Eye (tissue), 1 donor: ENCODE results near the gene GPR55.
A peak's percentile ranks its signal among the peaks of the same experiment; 100 is the strongest.

Experiments
- DNase-seq: peaks from one replicate; pipeline ENCODE4 v3.0.0-alpha.2; 2015

GPR55 gene

DNA sequence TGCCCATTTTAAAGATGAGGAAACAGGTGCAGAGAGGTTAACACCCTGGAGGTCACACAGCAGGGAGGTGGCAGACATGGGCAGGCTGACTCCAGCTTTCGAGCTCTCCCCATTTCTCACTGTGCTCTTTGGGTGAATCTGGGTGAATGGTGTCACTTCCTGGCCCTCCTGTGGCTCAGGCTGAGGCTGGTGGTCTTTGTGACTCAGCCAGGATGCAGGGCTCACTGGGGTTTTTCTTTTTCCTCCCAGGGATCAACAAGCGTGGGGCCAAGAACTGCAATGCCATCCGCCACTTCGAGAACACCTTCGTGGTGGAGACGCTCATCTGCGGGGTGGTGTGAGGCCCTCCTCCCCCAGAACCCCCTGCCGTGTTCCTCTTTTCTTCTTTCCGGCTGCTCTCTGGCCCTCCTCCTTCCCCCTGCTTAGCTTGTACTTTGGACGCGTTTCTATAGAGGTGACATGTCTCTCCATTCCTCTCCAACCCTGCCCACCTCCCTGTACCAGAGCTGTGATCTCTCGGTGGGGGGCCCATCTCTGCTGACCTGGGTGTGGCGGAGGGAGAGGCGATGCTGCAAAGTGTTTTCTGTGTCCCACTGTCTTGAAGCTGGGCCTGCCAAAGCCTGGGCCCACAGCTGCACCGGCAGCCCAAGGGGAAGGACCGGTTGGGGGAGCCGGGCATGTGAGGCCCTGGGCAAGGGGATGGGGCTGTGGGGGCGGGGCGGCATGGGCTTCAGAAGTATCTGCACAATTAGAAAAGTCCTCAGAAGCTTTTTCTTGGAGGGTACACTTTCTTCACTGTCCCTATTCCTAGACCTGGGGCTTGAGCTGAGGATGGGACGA, 47.1 kb downstream of the GPR55 start:
- no peak for DNase-seq

DNA sequence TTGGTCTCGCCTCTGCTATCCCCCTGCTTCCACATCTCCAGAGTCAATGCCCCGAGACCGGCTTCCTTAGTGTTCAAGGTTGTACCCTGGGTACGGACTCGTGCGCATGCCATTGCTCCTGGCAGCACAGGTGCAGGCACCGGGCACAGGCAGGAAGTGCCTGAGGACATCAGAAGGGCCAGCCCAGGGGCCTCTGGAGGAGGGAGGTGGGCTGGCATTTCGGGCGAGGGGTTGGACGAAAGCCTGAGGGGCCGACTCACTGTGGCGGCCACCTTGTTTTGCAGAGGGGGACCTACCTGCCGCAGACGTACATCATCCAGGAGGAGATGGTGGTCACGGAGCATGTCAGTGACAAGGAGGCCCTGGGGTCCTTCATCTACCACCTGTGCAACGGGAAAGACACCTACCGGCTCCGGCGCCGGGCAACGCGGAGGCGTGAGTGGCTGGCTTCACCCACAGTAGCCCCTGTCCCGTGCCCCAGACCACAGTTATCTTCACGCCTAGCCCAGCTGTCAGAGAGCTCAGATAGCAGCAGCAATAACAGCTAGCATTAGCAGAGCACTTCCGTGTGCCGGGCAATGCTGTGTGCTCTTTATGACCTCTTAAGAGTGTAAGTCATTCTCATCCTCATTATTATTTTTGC, 47.8 kb downstream of the GPR55 start:
- DNase-seq, result no peak

DNA sequence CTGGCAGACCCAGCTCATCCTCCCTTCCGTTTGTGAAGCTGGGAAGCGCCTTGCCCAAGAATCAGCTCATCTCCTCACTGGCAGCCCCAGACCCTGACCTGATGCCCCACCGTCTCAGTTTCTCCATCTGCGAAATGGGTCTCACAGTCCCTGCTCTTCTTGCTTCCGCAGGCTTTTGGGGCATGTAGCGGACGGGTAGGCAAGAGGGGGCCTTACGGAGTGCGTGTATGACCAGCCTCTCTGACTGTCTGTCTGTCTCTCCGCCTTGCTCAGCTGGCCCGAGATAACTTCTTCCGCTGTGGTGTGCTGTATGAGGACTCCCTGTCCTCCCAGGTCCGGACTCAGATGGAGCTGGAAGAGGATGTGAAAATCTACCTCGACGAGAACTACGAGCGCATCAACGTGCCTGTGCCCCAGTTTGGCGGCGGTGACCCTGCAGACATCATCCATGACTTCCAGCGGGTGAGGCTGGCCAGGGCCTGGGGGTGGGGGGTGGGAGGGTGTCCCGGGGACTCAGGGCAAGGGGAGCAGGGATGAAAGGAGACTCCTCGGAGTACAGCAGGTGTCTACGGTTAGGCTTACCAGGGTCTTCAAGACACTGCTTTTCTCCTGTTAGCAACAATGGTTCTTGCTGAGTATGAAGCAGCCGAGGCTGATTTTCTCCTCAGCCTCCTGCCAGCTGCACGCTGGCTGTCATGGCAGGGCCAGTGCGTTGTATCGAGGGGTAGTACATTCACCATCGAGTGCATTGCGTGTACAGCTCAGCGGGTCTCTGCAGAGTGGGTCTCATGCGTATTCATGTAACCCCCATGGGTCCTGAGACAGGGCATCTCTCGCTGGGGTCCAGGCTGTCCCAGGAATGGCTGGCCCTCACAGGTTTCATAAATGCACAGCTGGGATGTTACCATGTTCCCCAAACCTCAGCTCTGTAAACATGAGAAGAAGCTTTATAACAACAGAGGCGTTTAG, 49.4 kb downstream of the GPR55 start:
- DNase-seq, result no peak

DNA sequence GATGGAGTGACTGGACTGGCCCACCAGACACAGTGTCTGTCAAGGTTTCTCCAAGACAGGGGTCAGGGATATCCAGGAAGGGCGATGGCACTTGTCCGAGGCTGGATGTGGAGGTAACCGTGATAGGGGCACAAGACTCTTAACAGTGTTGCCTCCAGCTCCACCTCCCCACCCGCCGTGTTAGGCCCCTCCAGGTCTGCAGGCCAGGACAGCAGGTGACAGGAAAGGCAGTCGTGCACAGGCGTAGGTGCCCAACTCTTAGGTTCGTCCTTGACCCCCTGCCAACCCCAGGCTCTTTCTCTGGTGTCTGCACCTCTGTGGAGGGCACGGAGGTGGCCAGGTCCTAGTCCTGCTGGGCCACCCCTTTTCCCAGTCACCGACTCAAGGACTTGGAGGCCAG, 50.2 kb downstream of the GPR55 start:
- no peak for DNase-seq

DNA sequence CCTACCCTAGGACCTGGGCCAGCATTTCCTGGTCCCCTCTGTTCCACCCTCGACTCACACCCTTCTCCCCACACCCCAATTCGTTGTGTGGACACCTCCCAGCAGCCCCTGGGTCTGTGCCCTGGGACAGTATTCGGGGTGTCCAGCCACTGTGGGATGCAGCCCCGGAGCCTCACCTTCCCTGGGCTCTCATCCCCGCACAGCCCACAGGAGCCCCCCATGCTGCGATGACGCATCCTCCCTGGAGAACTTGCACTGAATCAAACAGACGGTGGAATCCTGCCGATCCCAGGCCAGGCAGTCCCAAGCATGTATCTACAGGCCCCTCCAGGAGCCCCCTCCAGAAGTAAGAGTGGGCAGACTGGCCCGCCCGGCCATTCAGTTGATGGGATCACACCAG, 50.6 kb downstream of the GPR55 start:
- no peak for DNase-seq

DNA sequence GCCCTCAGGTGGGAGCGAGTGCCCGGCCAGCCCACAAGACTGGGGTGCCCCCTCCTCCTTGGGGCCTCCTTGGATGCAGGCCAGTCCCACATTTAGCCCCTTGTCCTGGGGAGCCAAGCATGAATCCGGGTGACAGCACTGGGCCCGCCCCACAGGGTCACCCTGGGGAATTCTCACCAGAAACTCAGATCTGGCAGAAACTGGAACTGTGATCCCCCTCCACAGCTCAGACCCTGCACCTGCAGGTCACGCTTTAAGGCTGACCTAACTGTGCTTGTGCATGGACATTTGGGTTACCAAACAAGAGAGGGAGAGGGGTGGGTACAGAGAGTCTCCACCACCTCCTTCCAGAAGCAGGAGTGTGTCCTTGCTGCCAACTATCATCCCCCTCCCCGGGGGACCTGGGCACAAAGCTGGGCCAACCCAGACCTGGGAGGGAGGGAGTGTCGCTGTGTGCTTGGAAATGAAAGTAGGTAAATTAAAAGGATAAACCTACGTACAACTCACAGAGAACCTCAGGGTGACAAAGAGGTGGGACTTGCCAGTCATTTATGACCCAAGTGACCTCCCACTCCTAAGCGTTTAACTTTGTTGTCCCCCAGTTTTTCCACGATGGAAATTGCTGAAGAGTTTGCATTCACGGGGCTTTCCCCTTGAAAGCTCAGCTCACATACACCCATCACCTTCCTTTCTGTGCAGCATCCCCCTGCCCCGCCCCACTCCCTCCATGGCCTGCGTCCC, 51.2 kb downstream of the GPR55 start:
- DNase-seq, result no peak

DNA sequence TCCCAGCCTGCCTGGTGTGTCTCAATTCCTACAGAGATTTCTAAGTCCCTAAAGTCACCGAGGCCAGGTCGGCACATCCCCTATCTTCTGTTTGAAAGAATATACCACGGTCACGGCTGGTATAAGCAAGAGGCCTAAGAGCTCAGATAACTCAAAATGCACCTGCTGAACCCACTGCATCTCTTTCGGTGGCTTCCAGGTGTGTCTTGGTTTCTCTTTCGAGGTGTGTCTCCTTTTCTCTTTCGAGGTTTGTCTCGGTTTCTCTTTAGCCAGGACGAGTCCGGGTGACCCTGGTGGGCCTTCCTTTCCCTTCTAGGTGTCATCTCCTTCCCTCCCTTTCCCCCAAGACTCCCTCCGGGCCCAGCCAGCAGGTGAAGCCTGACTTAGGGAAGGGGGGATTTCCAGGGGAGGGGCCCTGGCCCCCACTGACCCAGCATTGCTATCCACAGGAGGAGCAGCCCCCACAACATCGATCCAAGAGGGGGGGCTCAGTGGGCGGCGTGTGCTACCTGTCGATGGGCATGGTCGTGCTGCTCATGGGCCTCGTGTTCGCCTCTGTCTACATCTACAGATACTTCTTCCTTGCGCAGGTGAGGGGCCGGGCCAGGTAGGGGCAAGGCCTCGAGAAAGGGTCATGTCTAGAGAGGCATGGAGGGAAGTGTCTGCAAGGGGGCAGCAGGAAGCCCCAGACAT, 51.9 kb downstream of the GPR55 start:
- DNase-seq, result no peak

DNA sequence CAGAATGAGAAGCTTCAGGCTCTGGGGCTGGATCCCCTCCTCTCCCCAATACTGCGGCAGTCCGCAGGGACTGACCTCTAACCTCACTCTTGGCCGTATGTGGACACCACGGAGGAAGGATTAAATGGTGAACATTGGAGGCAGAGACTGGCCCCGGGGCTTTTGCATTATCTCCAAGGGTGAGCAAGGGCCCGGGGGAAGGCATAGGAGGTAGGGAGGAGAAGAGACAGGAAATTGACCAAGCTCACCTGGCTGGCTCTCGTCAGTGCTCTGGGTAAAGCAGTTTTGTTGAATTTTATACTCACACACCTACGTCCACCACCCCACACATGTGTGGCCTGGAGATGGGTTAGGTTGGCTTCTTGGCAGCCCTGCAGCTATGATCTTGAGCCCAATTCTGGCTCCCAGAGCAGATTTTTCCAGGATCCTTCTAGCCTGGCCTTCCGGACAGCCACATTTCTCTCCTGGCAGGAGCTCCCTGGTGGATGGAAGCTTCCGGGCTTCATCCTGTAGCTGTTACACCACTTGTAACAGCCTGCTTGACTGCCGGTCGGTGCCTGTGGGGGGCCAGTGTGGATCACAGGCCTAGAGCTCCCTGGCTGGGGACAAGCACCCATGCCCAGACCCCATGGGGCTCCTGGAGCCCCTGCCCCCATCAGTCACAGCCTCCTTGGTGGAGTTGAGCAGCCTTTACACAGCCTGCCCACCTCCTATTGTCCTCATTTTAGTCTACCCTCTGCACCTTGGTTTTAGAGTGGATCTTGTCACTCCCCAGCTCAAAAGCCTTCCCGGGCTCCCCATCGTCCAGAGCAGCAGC, 52.7 kb downstream of the GPR55 start:
- DNase-seq, result no peak

DNA sequence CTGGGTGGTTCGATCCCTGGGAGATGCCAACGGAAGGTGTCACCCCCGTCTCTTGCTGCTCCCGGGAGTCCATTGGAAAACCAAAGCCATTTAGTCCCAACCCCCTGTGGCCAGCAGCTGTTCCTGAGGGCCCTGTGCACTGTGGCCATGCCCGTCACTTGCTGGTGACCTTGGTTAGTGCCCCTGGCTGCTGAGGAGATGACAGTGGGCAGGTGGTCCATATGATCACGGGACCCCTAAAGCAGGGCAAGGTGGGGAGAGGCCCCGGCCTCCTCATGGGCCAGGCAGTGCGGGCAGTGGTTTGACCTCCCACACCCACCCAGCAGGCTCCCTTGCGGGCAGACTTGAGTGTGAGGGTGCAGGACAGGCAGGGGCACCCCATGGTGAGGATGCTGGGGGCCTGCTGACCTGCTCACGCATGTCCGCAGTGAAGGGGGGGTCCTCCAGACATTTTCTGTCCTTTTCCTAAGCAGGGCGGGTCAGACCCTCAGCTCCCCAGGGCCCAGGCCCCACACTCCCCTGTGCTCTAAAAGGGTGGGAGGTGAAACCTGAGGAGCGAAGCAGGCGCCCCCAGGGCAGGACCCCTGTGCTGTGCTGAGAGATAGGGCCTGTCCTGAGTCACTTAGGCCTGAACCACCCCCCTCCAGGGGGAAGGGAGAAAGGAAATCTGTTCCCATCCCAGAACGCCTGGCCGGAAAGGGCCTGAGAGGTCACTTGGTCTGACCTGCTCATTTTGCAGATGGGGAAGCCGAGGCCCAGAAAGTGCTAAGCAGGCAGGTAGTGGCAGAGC, 53.5 kb downstream of the GPR55 start:
- no peak for DNase-seq

DNA sequence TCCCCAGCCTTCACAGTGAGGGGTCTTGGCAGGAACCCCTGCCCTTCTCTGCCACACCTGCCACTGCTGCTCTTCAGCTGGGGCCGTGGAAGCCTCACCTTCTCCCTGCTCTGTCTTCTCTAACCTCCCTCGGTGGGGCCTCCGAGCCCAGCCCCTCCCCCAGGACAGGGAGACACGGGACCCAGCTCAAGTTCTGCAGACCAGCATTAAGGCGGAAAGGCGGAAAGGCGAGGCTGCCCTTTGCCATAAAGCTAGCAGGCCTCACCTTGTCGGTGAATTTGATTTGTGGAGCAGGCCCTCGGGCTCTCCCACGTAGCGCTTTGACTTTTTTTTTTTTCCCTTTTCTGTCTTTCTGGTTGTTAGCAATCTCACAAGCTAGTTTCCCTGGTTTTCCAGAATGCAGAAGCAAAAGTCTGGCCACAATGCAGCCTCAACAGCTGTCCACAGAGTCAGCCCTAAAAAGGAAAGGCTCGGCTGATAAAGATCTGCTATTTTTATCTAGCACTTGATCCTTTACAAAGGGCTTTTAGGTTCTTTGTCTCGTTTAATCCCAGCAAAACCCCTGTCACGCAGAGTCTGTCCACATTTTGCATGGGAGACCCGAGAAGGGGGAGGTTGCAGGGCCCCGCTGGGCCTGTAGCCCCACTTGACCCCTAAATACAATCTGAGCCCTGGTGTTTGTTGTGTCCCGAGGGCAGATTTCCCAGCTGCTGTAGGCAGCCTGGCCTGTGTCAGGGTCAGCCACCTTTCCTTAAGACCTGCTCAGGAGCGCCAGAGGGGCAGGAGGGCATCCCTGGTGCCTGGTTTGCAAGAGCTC, 54.3 kb downstream of the GPR55 start:
- DNase-seq, result peak; percentile 61

DNA sequence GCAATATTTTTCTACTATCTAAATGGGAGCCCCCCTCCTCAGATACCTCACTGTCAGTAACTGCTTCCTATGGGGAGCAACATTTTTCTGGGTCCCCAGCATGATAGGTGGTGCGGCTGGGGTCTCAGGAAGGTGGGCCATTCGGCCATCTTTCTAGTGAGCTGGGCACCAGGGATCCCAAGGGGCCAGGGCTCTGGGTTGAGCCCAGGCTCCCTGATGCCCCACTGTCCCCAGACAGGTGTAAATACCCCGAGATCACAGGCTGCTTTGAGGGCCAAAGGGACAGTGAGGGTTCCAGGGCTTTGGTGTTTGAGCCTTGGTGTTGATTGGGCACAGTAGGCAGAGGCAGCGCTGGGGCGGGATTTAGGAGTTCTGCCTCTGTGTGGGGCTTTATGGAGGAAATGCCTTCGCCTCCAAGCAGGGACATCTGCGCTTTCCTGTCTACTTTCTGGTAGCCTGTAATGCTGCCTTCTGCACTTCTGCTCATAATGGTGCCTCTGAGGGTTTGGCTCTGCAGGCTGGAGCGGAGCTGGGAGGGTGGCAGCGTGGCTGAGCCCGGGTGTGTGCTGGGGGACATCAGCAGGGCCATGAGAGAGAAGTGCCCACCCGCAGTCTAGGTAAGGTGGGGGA, 55.0 kb downstream of the GPR55 start:
- peak; percentile 48 for DNase-seq

DNA sequence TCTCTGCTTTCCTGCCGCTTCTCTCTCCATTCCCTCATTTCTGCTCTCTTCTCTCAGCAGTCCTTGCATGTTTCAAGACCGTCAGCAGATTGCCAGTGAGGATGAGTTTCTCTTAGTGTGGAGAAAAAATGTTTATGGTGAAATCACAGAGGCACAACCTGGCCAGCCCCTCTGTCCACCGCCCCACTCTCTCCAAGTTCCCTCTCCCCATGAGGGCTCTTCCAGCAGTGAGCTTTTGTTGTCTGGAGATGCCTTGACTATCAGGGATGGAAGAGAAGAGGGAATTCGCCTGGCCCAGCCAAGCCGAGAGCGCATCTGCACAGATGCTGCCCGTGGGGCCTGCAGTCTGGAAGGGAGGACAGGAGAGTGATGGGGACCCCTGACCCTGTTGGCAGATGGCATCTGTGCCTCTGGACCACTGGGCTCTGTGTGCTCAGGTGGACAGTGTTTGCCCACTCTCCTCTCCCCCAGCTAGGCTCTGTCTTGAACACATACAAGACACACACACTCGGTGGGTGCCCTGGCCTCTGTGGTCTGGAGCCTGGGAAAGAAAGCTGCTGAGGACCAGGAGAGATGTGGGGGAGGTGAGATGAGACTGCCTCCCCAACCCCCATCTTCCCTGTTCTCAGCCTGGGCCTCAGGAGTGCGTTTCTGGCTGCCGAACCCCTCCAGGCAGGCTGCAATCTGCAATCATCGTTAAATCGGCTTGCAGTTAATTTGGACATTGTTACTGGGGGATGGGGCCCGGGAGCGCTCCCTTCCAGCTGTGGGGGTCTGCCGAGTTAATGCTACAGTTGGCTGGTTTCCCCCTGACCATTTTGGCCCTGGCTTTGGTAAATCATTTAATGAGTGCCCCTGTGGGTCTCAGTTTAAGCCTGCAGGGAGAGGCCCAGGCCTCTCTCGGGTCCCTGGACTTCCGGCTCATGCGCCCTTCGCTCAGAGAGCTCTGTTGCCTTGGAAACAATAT, 55.8 kb downstream of the GPR55 start:
- DNase-seq, result peak; percentile 71

DNA sequence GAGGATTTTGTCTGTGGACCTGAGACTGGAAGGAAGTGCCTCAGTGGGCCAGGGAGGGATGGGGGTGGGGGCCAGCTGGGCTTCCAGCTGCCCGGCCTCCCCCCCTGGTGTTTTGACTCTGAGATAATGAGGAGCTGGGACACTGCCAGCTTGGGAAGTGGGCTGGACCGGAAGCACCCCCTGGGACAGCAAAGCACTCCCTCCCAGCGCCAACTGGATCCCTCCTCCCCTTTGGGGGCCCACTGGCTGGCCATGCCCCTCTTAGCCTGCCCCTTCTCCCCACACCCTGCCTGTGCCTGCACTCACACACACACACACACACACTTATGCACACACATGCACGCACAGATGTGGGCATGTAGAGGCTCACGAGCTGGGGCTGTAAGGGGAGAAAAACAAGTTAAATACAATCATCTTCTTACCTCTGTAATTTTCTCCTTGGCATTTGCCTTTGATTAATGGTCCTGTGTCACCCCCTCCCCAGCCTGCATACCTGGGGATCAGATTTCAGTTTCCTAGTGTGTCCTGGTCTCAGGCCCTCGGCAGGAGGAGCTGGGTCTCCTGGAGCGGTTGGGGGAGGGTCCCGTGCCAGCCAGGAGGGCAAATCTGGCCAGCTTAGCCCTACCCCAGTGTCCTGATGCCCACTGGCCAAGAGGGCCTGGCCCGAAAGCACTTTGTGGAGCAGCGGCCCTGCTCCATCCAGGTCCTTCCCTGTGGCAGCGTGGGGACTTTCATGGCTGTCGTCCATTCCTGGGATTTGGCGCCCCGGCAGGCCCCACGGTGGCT, 56.7 kb downstream of the GPR55 start:
- DNase-seq, result peak; percentile 71

DNA sequence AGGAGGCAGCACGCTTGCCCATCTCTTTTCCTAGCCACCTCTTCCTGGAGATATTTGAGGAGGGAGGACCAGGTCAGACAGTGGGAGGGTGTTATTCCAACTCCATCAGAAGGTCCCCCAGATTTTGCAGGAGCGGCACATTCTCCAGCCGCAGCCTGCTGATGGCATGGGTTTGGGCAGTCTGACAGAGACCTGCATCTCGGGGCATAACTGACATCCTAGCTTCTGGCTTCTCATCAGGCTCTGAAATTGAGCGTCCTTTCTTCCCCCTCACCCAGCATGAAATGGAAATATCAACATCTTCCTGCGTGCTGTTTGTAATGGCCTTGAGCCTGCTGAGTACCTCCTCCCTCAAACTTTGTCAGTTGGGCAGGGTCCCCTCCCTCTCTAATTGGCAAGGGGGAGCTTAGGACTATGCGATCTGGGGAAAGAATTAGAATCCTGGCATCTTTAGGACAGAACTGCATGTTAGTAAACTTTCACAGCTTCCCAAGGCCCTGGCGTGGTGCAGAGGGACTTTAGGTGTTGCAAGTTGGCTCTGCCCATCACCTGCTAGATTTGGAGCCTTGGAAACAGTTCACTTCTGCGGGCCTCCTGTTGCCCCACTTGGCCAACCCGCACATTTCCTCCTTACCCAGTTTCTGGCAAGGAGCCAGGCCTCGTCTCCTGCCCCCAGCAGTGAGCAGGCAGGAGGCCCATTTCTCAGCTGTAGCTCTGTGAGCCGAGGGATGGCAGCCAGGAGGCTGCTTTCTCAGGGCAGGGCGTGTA, 58.1 kb downstream of the GPR55 start:
- peak; percentile 51 for DNase-seq
